Neural crest cell (in vitro differentiated cells): ENCODE measurements around the gene LRRC1. TPM values are rescaled to one million over a fixed set of nuclear protein-coding genes. Genes with fewer than 3 reads are reported as not detected.

Experiments
- DNase-seq: peaks from one replicate; pipeline ENCODE4 v3.0.0; 2021; ENCODE audit warnings: low read depth, mixed read lengths, low spot score
- H3K27ac Mint-ChIP-seq: one replicate; pipeline ENCODE4 v1.8.0; 2021; ENCODE audit warnings: mild to moderate bottlenecking, mixed read lengths; ENCODE audit not compliant: unreplicated experiment
- H3K27me3 Mint-ChIP-seq: 2 replicates; pipeline ENCODE4 v1.8.0; 2021; ENCODE audit warnings: low read depth, mild to moderate bottlenecking, mixed read lengths
- H3K36me3 Mint-ChIP-seq: 2 replicates; pipeline ENCODE4 v1.8.0; 2021; ENCODE audit warnings: low read depth, mild to moderate bottlenecking, mixed read lengths
- H3K4me1 Mint-ChIP-seq: 2 replicates; pipeline ENCODE4 v1.8.0; 2021; ENCODE audit warnings: mixed read lengths
- H3K4me3 Mint-ChIP-seq: one replicate; pipeline ENCODE4 v1.8.0; 2021; ENCODE audit warnings: mild to moderate bottlenecking, mixed read lengths
- H3K9me3 Mint-ChIP-seq: 2 replicates; pipeline ENCODE4 v1.8.0; 2021; ENCODE audit warnings: mixed read lengths
- CTCF ChIP-seq: fragments of 200-600 bp; sonication (generic); conservative IDR thresholded peaks from 2 replicates; pipeline ENCODE4 v1.5.0; 2021; ENCODE audit warnings: antibody characterized with exemption, mild to moderate bottlenecking
- total RNA-seq: library from RNA; stranded (reverse); gene quantifications from 2 replicates; pipeline ENCODE4 v1.2.1, GENCODE V29; 2021

LRRC1 gene
- total RNA-seq, 1 donor from 2014 or later: 6.6 TPM

- Mint-ChIP-seq H3K36me3 (peaks cover 8% of the 10 kb centered on the region), H3K4me1 (peaks cover 4% of the 10 kb centered on the region), H3K27me3 (no peaks in the 10 kb centered on the region), H3K4me3 (no peak overlapping the region), H3K27ac (no peak overlapping the region), H3K9me3 (no peaks in the 10 kb centered on the region)
- DNase-seq: no peak
- no peak for TF ChIP-seq CTCF
Observed at GRCh38 chr6:53920881-53921280, 126.1 kb downstream of the LRRC1 start.

- Mint-ChIP-seq H3K36me3 (peaks cover 8% of the 10 kb centered on the region), H3K27me3 (no peaks in the 10 kb centered on the region), H3K27ac (no peak overlapping the region), H3K4me1 (peaks cover 4% of the 10 kb centered on the region), H3K4me3 (no peak overlapping the region), H3K9me3 (no peaks in the 10 kb centered on the region)
- no peak for TF ChIP-seq CTCF
- DNase-seq: no peak
Observed at GRCh38 chr6:53921639-53922038, 126.8 kb downstream of the LRRC1 start.

DNA sequence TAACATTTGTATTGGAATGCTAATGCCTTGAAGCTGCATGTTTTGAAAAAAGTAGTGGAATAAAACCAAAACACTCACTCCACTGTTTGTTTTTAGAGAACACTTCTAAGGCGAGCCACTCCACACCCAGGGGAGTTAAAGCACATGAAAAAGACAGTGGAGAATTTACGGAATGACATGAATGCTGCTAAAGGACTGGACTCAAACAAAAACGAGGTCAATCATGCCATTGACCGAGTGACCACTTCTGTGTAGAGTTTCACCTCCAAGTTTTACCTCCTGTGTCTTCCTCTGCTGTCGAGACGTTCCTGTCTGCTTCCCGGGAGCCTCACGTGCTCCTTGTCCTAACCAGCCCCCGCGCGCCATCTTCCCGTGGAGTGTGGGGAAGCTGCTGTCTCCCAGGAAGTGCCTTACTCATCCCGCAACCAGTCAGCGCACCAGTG is 127.8 kb downstream of the LRRC1 start:
- Mint-ChIP-seq H3K4me1 (peaks cover 4% of the 10 kb centered on the region), H3K9me3 (no peaks in the 10 kb centered on the region), H3K36me3 (peaks cover 8% of the 10 kb centered on the region), H3K27ac (no peak overlapping the region), H3K4me3 (no peak overlapping the region), H3K27me3 (no peaks in the 10 kb centered on the region)
- DNase-seq: no peak
- no peak for TF ChIP-seq CTCF

DNA sequence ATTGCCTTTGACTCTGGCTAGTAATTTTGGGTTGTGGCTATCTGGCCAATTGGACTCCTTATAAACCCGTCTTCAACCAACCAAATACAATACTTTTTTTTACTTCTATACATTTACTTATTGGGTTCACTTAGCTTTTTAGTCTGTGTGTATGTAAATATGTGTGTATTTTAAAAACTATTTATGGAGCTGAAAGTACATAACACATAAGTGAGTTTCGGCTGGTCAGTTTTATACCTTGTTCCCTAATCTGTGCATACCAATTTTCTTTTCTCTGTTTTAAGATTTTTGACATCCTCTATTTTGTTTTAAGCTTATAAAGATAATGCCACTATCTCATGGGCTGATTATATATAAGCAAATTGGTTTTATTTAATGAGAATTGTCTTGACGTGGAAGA is 129.5 kb downstream of the LRRC1 start:
- Mint-ChIP-seq H3K27ac (no peak overlapping the region), H3K36me3 (peaks cover 11% of the 10 kb centered on the region), H3K9me3 (peaks cover 3% of the 10 kb centered on the region), H3K27me3 (no peaks in the 10 kb centered on the region), H3K4me3 (no peak overlapping the region), H3K4me1 (peaks cover 4% of the 10 kb centered on the region)
- DNase-seq: no peak
- no peak for TF ChIP-seq CTCF

- peaks cover 13% of the 10 kb centered on the region for H3K36me3 Mint-ChIP-seq
Observed at GRCh38 chr6:53924821-53925422, 130.1 kb downstream of the LRRC1 start.

More at GRCh38 chr6:53924821-53925422, 130.1 kb downstream of the LRRC1 start:
- no peak for TF ChIP-seq CTCF
- no peak for DNase-seq
- Mint-ChIP-seq H3K4me3 (no peak overlapping the region), H3K27me3 (no peaks in the 10 kb centered on the region), H3K27ac (no peak overlapping the region), H3K4me1 (peaks cover 4% of the 10 kb centered on the region), H3K9me3 (peaks cover 3% of the 10 kb centered on the region)
